Skeletal muscle tissue (tissue), 4 donors: ENCODE data around the gene SYT8. TPM values are rescaled to one million over a fixed set of nuclear protein-coding genes. Genes with fewer than 3 reads are reported as not detected.

Experiments
- H3K27ac ChIP-seq: one replicate; pipeline ENCODE4 v1.7.0; 2013; ENCODE audit warnings: mild to moderate bottlenecking, low read depth, low read length, inconsistent platforms
- H3K27me3 ChIP-seq, 3 donors: one replicate each; pipeline ENCODE4 v1.7.0; 2013; ENCODE audit warnings: low read length in 3 of 3; ENCODE audit not compliant: control insufficient read depth in 3 of 3, insufficient read depth in 3 of 3
- H3K36me3 ChIP-seq, 3 donors: one replicate each; pipeline ENCODE4 v1.7.0; 2013; ENCODE audit warnings: low read length in 3 of 3; ENCODE audit not compliant: control insufficient read depth in 3 of 3, insufficient read depth in 3 of 3
- H3K4me1 ChIP-seq, 3 donors: one replicate each; pipeline ENCODE4 v1.7.0; 2013; ENCODE audit warnings: low read length in 3 of 3, mild to moderate bottlenecking in 3 of 3; ENCODE audit not compliant: control insufficient read depth in 3 of 3, insufficient read depth in 3 of 3
- H3K4me3 ChIP-seq, 3 donors: one replicate each; pipeline ENCODE4 v1.7.0; 2013; ENCODE audit warnings: low read length in 3 of 3
- H3K9ac ChIP-seq, 3 donors: one replicate each; pipeline ENCODE4 v1.7.0; 2013; ENCODE audit warnings: low read length in 3 of 3, mild to moderate bottlenecking in 3 of 3, moderate library complexity in 2 of 3, low read depth in 1 of 3
- H3K9me3 ChIP-seq, 3 donors: one replicate each; pipeline ENCODE4 v1.7.0; 2013; ENCODE audit warnings: low read length in 3 of 3; ENCODE audit not compliant: control insufficient read depth in 3 of 3
- total RNA-seq: library from RNA; depleted of rRNA; stranded (reverse); fragments of >200 nt; gene quantifications from one replicate; pipeline ENCODE4 v1.2.3, GENCODE V29; 2014
- donor health status: Osteomylitis.

Gene SYT8
- total RNA-seq, 1 donor from 2014 or later, result not detected

DNA sequence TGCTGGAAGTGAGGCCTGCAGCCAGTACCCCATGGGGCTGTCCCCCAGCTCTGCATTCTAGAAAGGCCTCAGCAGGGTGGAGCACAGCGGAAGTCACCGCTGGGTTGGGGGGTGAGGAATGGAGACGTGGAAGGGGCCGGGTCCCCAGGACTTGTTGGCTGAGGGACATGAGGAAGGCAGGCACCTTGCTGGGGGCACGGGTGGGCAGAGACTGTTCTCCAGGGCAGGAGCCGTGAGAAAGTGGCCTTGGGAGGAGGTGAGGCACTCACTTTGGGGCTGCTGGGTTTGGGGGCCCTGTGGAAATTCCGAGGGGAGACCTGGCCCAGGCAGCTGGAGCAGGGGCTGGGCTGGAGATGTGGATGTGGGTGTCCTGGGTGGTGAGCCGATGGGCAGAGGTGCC, 9.0 kb downstream of the SYT8 start:
- no peak overlapping the region for H3K27ac ChIP-seq

GRCh38 chr11:1844221-1845094, 9.7 kb downstream of the SYT8 start:
- H3K36me3 ChIP-seq, result peaks cover 3 to 5% (median 5%) of the 10 kb centered on the region in 3 donors
- no peaks in the 10 kb centered on the region for H3K9me3 ChIP-seq
- peaks cover 0 to 4% (median 0%) of the 10 kb centered on the region in 3 donors for H3K27me3 ChIP-seq
- H3K27ac ChIP-seq, result no peak overlapping the region
- H3K9ac ChIP-seq, result peak overlapping the region in 1 of 3 donors; percentile 16
- H3K4me3 ChIP-seq, result no peak overlapping the region
- peaks cover 18 to 53% (median 25%) of the 10 kb centered on the region in 3 donors for H3K4me1 ChIP-seq

More for the DNA sequence above, 9.0 kb downstream of the SYT8 start:
- Histone ChIP-seq H3K36me3 (peaks cover 3 to 5% (median 5%) of the 10 kb centered on the region in 3 donors), H3K4me1 (peaks cover 18 to 49% (median 21%) of the 10 kb centered on the region in 3 donors), H3K27me3 (peaks cover 0 to 4% (median 0%) of the 10 kb centered on the region in 3 donors), H3K4me3 (no peak overlapping the region), H3K9me3 (no peaks in the 10 kb centered on the region), H3K9ac (peak overlapping the region in 1 of 3 donors; percentile 16)

DNA sequence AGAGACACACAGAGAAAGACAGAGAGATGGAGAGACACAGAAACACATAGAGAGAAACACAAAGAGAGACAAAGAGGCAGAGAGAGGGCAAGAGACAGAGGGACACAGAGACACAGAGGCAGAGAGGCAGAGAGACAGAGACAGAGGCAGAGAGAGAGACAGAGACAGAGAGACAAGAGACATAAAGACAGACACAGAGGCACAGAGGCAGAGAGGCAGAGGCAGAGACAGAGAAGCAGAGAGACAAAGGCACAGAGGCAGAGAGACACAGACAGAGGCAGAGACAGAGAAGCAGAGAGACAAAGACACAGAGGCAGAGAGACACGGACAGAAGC, 10.3 kb downstream of the SYT8 start:
- H3K4me1 ChIP-seq, result peaks cover 15 to 53% (median 25%) of the 10 kb centered on the region in 3 donors
- no peak overlapping the region for H3K27ac ChIP-seq
- peaks cover 3 to 5% (median 5%) of the 10 kb centered on the region in 3 donors for H3K36me3 ChIP-seq
- peaks cover 0 to 4% (median 0%) of the 10 kb centered on the region in 3 donors for H3K27me3 ChIP-seq
- H3K4me3 ChIP-seq, result no peak overlapping the region
- no peaks in the 10 kb centered on the region for H3K9me3 ChIP-seq
- H3K9ac ChIP-seq, result peak overlapping the region in 1 of 3 donors; percentile 28

DNA sequence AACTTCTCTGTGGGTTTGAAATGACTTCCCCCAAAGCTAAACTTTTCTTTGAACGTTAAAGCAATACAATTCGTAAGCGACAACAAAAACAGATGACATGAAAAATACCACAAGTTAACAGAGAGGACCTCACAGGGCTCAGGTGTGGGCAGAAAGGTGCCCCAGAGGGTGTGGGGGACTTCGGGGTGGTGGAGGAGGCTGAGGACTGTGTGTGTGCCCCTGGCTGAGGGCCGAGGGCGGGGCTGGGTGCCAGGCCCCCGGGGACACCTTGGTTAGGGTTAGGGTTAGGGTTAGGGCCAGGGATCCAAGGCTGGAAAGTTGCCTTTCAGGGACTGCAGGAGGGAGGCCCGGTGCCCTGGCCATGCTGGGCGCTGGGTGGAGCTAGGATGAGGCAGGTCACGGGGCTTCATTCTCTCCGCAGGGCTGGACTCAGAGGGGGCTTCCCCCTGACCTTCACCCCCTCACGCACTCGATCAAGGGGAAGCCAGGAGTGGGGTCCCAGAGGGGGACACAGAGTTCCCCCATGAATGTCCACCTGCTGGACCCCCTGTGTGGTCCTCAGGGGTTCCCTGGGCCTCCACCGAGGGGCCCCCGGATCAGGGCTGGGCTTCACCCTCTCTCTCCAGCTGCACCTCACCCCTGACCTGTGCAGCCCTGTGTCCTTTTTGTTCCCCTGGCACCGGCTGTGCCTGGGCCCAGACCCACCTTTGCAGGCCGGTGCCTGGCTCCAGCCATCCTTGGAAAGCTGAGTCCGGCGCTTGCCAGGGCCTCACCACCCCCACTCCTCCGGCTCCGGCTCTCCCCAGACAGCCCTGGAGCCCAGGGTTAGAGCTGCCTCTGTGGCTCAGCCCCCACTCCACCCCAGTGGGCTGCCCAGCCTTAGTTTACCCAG, 11.0 kb downstream of the SYT8 start:
- no peaks in the 10 kb centered on the region for H3K9me3 ChIP-seq
- peaks cover 0 to 4% (median 0%) of the 10 kb centered on the region in 3 donors for H3K27me3 ChIP-seq
- no peak overlapping the region for H3K27ac ChIP-seq
- H3K36me3 ChIP-seq, result peaks cover 0 to 5% (median 5%) of the 10 kb centered on the region in 3 donors
- H3K4me3 ChIP-seq, result no peak overlapping the region
- H3K4me1 ChIP-seq, result peaks cover 15 to 51% (median 25%) of the 10 kb centered on the region in 3 donors
- H3K9ac ChIP-seq, result no peak overlapping the region

DNA sequence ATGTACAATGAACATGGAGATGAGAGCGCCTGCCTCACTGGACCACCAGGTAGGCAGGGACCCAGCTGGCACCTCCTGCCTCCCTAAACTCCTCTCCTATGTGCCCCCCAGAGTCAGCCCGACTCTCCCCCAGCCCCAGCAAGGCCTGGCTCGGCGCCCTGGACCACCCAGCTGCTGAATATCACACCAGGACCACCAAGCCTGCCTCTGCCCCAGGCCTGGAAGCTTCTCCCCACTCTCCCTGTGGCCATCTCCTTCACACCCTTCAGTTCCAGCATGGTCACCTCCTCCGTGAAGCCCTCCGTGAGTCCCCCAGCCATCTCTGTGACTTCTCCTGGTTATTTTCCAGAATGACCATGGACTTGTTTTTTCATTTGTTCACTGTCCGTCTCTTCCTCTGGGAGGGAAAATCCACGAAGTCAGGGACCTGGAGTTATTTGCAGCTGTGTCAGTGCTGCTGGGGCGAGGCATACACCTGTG, 11.7 kb downstream of the SYT8 start:
- peaks cover 0 to 4% (median 0%) of the 10 kb centered on the region in 3 donors for H3K27me3 ChIP-seq
- no peak overlapping the region for H3K9ac ChIP-seq
- peaks cover 0 to under 1% (median 0%) of the 10 kb centered on the region in 3 donors for H3K36me3 ChIP-seq
- no peaks in the 10 kb centered on the region for H3K9me3 ChIP-seq
- no peak overlapping the region for H3K27ac ChIP-seq
- H3K4me3 ChIP-seq, result no peak overlapping the region
- H3K4me1 ChIP-seq, result peaks cover 12 to 47% (median 23%) of the 10 kb centered on the region in 3 donors

GRCh38 chr11:1847006-1847735, 12.4 kb downstream of the SYT8 start:
- H3K36me3 ChIP-seq, result no peaks in the 10 kb centered on the region
- peaks cover 6 to 46% (median 21%) of the 10 kb centered on the region in 3 donors for H3K4me1 ChIP-seq
- no peak overlapping the region for H3K4me3 ChIP-seq
- H3K27ac ChIP-seq, result no peak overlapping the region
- H3K9ac ChIP-seq, result no peak overlapping the region
- H3K9me3 ChIP-seq, result no peaks in the 10 kb centered on the region
- peaks cover 0 to 4% (median 0%) of the 10 kb centered on the region in 3 donors for H3K27me3 ChIP-seq

GRCh38 chr11:1847926-1848639, 13.3 kb downstream of the SYT8 start:
- H3K4me1 ChIP-seq, result peaks cover 8 to 49% (median 24%) of the 10 kb centered on the region in 3 donors

GRCh38 chr11:1848640-1849430, 14.0 kb downstream of the SYT8 start:
- Histone ChIP-seq H3K9ac (no peak overlapping the region), H3K4me1 (peaks cover 13 to 56% (median 29%) of the 10 kb centered on the region in 3 donors), H3K9me3 (no peaks in the 10 kb centered on the region), H3K4me3 (no peak overlapping the region), H3K27me3 (peaks cover 0 to 4% (median 0%) of the 10 kb centered on the region in 3 donors), H3K36me3 (no peaks in the 10 kb centered on the region), H3K27ac (no peak overlapping the region)

More at GRCh38 chr11:1847926-1848639, 13.3 kb downstream of the SYT8 start:
- Histone ChIP-seq H3K27ac (no peak overlapping the region), H3K27me3 (peaks cover 0 to 4% (median 0%) of the 10 kb centered on the region in 3 donors), H3K4me3 (no peak overlapping the region), H3K9ac (no peak overlapping the region), H3K9me3 (no peaks in the 10 kb centered on the region), H3K36me3 (no peaks in the 10 kb centered on the region)
